ENCODE results near the gene TTLL6. TPM values are rescaled to one million over a fixed set of nuclear protein-coding genes. Genes with fewer than 3 reads are reported as not detected.
"Not testable (repeated sequence)": the region's sequence is repeated elsewhere in the genome, so short reads cannot be mapped to it uniquely, and the experiment has no call there.

TTLL6 gene
- total and polyA plus RNA-seq, 4 donors = 0.94 to 2.8 (median 1.6) TPM

DNA sequence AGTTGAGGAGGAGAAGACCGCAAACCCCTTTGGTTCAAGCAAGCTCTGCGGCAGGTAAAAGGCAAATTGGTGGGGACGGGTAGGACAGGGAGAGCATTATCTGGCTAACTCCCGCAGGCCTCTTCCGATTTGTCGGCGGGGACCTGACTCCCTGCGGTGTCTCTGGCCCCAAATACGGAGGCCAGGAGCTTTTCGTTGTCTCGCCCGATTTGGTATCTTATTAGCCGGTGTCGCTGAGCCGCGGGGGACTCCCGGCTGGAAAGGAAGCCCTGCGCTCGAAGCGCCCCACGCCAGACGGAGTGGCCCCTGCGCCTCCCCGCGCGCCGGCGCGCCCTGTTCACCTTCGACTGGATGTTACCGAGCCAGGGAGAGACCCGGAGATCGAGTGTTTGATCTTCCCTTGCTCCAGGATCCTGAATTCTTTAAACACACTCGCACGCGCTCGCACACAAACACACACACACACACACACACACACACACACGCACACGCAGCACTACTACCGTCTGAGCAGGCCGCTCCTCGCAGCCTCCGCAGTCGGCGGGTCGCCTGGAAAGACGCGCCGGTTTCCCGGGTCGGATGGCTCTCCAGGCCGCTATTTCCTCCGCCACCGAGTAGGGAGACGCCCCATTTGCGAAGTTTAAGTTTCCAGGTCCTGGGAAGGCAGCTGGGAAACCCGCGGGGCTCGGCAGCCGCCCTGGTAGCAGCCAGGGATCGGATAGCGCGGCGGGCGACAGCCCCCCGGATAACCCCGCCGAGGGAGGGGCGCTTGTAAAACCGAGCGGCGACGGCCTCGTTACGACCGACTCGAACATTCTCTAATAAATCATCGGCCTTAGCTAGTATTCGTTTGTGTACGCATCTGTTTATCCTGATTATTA is 98.0 kb downstream of the TTLL6 start:
- peaks cover 15 to 93% (median 93%) of the 10 kb centered on the region in 3 donors for H3K27me3 ChIP-seq (ENCODE audit: control insufficient read depth in 3 of 3, insufficient read depth in 3 of 3, low read length in 2 of 3)
- H3K4me1 ChIP-seq (ENCODE audit: control insufficient read depth in 5 of 5, insufficient read depth in 5 of 5, low read length in 5 of 5) = peaks cover 0 to 14% (median 0%) of the 10 kb centered on the region in 5 donors
- no peaks in the 10 kb centered on the region for H3K36me3 ChIP-seq (ENCODE audit: control insufficient read depth in 4 of 4, insufficient read depth in 4 of 4, low read length in 4 of 4)
- DNase-seq (peak; percentile 41 to 60 (median 56)), ATAC-seq (ENCODE audit: insufficient read depth, low FRiP score) (no peak)
- no peak overlapping the region for H3K27ac ChIP-seq (ENCODE audit: low read depth in 1 of 2, low read length in 1 of 2)
- H3K9me3 ChIP-seq (ENCODE audit: control insufficient read depth in 4 of 4, insufficient read depth in 3 of 4, low read length in 3 of 4) = peaks cover 0 to 16% (median 0%) of the 10 kb centered on the region in 4 donors
- H3K4me3 ChIP-seq = no peak overlapping the region
- TF ChIP-seq, protein P1, sequence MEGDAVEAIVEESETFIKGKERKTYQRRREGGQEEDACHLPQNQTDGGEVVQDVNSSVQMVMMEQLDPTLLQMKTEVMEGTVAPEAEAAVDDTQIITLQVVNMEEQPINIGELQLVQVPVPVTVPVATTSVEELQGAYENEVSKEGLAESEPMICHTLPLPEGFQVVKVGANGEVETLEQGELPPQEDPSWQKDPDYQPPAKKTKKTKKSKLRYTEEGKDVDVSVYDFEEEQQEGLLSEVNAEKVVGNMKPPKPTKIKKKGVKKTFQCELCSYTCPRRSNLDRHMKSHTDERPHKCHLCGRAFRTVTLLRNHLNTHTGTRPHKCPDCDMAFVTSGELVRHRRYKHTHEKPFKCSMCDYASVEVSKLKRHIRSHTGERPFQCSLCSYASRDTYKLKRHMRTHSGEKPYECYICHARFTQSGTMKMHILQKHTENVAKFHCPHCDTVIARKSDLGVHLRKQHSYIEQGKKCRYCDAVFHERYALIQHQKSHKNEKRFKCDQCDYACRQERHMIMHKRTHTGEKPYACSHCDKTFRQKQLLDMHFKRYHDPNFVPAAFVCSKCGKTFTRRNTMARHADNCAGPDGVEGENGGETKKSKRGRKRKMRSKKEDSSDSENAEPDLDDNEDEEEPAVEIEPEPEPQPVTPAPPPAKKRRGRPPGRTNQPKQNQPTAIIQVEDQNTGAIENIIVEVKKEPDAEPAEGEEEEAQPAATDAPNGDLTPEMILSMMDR (IDR thresholded peaks at IDR 0.05; ENCODE audit: control extremely low read depth, extremely low read depth) = no peak
- 4 to 7% methylated on average over 70 to 80 of the region's 80 CpGs for WGBS, 2 donors
- H3K9ac ChIP-seq (ENCODE audit: insufficient read depth in 1 of 2, low read length in 2 of 2) = no peak overlapping the region

DNA sequence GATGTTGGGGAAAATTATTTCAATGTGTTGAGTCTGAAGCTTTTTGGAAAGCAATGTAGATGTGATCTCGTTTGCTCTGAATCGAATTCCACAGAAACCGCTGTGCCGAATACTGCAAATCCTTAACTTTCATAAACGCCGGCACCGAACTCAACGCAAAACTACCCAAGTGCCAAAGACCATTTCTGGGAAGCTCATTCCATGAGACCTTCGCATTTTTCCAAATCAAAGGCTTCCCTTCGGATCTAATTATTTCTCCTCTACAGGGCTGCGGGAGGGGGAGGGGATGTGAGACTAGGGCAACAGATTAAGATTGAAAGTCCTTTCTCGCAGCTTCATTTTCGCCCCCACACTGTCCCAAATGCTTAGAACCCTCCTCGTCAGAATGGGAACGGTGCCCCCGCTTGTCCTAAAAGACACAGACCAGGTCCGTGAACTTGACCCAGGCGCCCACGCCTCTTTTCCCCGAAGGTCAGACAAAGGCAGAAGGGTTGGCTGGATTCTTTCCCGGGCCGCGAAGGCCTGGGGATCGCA is 98.7 kb downstream of the TTLL6 start:
- peaks cover 0 to 16% (median 0%) of the 10 kb centered on the region in 4 donors for H3K9me3 ChIP-seq (ENCODE audit: control insufficient read depth in 4 of 4, insufficient read depth in 3 of 4, low read length in 3 of 4)
- no peak overlapping the region for H3K27ac ChIP-seq (ENCODE audit: low read depth in 1 of 2, low read length in 1 of 2)
- no peaks in the 10 kb centered on the region for H3K36me3 ChIP-seq (ENCODE audit: control insufficient read depth in 4 of 4, insufficient read depth in 4 of 4, low read length in 4 of 4)
- WGBS, 2 donors = 12 to 17% methylated on average over 24 of the region's 24 CpGs
- peaks cover 9 to 91% (median 90%) of the 10 kb centered on the region in 3 donors for H3K27me3 ChIP-seq (ENCODE audit: control insufficient read depth in 3 of 3, insufficient read depth in 3 of 3, low read length in 2 of 3)
- ATAC-seq (ENCODE audit: insufficient read depth, low FRiP score) (no peak), DNase-seq (peak; percentile 43 to 70 (median 48))
- no peak overlapping the region for H3K9ac ChIP-seq (ENCODE audit: insufficient read depth in 1 of 2, low read length in 2 of 2)
- peaks cover 0 to 8% (median 0%) of the 10 kb centered on the region in 5 donors for H3K4me1 ChIP-seq (ENCODE audit: control insufficient read depth in 5 of 5, insufficient read depth in 5 of 5, low read length in 5 of 5)
- TF ChIP-seq, protein P1 (IDR thresholded peaks at IDR 0.05; ENCODE audit: control extremely low read depth, extremely low read depth) = no peak
- no peak overlapping the region for H3K4me3 ChIP-seq

DNA sequence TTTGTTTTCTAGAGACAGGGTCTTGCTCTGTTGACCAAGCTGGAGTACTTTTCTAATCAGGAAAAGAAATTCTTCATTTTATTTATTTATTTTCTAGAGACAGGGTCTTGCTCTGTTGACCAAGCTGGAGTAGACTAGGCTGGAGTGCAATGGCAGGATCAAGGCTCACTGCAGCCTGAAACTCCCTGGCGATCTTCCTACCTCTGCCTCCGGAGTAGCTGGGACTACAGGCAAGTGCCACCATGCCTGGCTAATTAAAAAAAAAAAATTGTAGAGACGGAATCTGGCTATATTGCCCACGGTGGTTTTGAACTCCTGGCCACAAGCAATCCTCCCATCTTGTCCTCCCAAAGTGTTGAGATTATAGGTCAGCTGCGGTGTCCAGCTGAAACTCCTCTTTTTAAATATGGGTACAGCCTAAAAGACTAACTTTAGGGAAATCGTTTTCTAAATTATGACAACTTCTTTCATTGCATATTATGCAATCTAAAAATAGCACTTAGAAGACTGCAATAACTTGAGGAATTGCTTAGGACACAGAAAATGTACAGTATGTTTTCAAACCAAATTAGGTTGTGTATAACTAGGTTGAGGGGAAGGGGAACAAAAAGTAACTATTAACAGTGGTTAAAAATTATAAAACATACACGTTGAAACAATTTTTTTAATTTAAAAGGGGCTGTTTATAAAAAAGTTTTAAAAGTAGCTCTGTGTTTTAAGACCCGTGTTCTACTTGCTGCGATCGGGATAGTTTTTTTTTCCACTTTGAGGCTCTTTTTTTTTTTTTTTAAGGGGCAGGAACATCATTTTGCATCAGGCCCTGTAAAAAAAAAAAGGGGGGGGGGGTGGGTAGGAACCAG is 99.4 kb downstream of the TTLL6 start:
- TF ChIP-seq, protein P1 (IDR thresholded peaks at IDR 0.05; ENCODE audit: control extremely low read depth, extremely low read depth) = no peak
- no peak for ATAC-seq (ENCODE audit: insufficient read depth, low FRiP score)
- Histone ChIP-seq H3K9me3 (ENCODE audit: control insufficient read depth in 4 of 4, insufficient read depth in 3 of 4, low read length in 3 of 4) (peaks cover 0 to 16% (median 0%) of the 10 kb centered on the region in 4 donors), H3K36me3 (ENCODE audit: control insufficient read depth in 4 of 4, insufficient read depth in 4 of 4, low read length in 4 of 4) (no peaks in the 10 kb centered on the region), H3K9ac (ENCODE audit: insufficient read depth in 1 of 2, low read length in 2 of 2) (no peak overlapping the region), H3K27ac (ENCODE audit: low read depth in 1 of 2, low read length in 1 of 2) (no peak overlapping the region), H3K27me3 (ENCODE audit: control insufficient read depth in 3 of 3, insufficient read depth in 3 of 3, low read length in 2 of 3) (peaks cover 10 to 91% (median 88%) of the 10 kb centered on the region in 3 donors), H3K4me1 (ENCODE audit: control insufficient read depth in 5 of 5, insufficient read depth in 5 of 5, low read length in 5 of 5) (peaks cover 0 to 6% (median 0%) of the 10 kb centered on the region in 5 donors), H3K4me3 (no peak overlapping the region)
- DNase-seq = peak in 1 of 3 donors; percentile 40
- 10 to 13% methylated on average over 10 of the region's 10 CpGs for WGBS, 2 donors

DNA sequence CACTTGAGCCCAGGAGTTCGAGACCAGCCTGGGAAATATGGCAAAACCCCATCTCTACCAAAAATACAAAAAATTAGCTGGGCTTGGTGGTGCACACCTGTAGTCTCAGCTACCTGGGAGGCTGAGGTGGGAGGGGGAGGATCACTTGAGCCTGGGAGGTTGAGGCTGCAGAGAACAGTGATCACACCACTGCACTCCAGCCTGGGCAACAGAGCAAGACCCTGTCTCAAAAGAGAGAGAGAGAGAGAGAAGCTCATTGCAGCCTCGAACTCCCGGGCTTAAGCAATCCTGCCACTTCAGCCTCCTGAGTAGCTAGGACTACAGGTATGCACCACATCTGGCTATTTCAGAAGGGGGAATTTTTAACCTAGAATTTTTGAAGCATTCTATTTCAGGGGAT is 100.5 kb downstream of the TTLL6 start:
- Histone ChIP-seq H3K27me3 (ENCODE audit: control insufficient read depth in 3 of 3, insufficient read depth in 3 of 3, low read length in 2 of 3) (peaks cover 16 to 86% (median 86%) of the 10 kb centered on the region in 3 donors), H3K9me3 (ENCODE audit: control insufficient read depth in 4 of 4, insufficient read depth in 3 of 4, low read length in 3 of 4) (peaks cover 0 to 16% (median 0%) of the 10 kb centered on the region in 4 donors)
- not testable (repeated sequence) for DNase-seq; H3K9ac ChIP-seq (ENCODE audit: insufficient read depth in 1 of 2, low read length in 2 of 2); H3K27ac ChIP-seq (ENCODE audit: low read depth in 1 of 2, low read length in 1 of 2); ATAC-seq (ENCODE audit: insufficient read depth, low FRiP score); H3K4me3 ChIP-seq; H3K4me1 ChIP-seq (ENCODE audit: control insufficient read depth in 5 of 5, insufficient read depth in 5 of 5, low read length in 5 of 5); H3K36me3 ChIP-seq (ENCODE audit: control insufficient read depth in 4 of 4, insufficient read depth in 4 of 4, low read length in 4 of 4)
- 67 to 78% methylated on average over 3 of the region's 3 CpGs for WGBS, 2 donors
